Thyroid gland (tissue), 4 donors: ENCODE results near the gene CEP192.
"Not testable (repeated sequence)": the region's sequence is repeated elsewhere in the genome, so short reads cannot be mapped to it uniquely, and the experiment has no call there.

ENCODE experiments used
- POLR2A ChIP-seq, 2 donors: fragments of 450-650 bp; IDR thresholded peaks; one replicate each; pipeline ENCODE4 v1.6.1; 2017; ENCODE audit warnings: antibody characterized with exemption in 2 of 2, mild to moderate bottlenecking in 2 of 2, moderate library complexity in 1 of 2
- TF ChIP-seq, protein P1 (sequence below), 6 experiments: fragments of 200-600 bp in 3 of 6; fragments of 450-650 bp in 3 of 6; sonication (generic) in 3 of 6; IDR thresholded peaks; one replicate each; pipeline ENCODE4 v1.5.1; 2016 to 2019; ENCODE audit warnings: antibody characterized with exemption in 6 of 6, mild to moderate bottlenecking in 2 of 6, inconsistent platforms in 1 of 6, moderate library complexity in 1 of 6

DNA sequence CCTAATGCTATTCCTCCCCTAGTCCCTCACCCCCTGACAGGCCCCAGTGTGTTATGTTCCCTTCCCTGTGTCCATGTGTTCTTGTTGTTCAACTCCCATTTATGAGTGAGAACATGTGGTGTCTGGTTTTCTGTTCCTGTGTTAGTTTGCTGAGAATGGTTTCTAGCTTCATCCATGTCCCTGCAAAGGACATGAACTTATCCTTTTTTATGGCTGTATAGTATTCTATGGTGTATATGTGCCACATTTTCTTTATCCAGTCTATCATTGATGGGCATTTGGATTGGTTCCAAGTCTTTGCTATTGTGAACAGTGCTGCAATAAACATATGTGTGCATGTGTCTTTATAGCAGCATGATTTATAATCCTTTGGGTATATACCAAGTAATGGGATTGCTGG is 86.9 kb downstream of the CEP192 start:
- TF ChIP-seq, protein P1, sequence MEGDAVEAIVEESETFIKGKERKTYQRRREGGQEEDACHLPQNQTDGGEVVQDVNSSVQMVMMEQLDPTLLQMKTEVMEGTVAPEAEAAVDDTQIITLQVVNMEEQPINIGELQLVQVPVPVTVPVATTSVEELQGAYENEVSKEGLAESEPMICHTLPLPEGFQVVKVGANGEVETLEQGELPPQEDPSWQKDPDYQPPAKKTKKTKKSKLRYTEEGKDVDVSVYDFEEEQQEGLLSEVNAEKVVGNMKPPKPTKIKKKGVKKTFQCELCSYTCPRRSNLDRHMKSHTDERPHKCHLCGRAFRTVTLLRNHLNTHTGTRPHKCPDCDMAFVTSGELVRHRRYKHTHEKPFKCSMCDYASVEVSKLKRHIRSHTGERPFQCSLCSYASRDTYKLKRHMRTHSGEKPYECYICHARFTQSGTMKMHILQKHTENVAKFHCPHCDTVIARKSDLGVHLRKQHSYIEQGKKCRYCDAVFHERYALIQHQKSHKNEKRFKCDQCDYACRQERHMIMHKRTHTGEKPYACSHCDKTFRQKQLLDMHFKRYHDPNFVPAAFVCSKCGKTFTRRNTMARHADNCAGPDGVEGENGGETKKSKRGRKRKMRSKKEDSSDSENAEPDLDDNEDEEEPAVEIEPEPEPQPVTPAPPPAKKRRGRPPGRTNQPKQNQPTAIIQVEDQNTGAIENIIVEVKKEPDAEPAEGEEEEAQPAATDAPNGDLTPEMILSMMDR (IDR thresholded peaks at IDR 0.05), result not testable (repeated sequence)
- TF ChIP-seq POLR2A (IDR thresholded peaks at IDR 0.05), result not testable (repeated sequence)
